SHP77 treated with DMSO at 0.1 percent for 48 hours (cell line): ENCODE results near the gene C10orf143.
A peak's percentile ranks its signal among the peaks of the same experiment; 100 is the strongest.
"Not testable (repeated sequence)": the region's sequence is repeated elsewhere in the genome, so short reads cannot be mapped to it uniquely, and the experiment has no call there.

Experiments used
- DNase-seq: peaks from one replicate; lab custom pipeline; 2025; lab: John Stamatoyannopoulos, UW

The C10orf143 gene

DNA sequence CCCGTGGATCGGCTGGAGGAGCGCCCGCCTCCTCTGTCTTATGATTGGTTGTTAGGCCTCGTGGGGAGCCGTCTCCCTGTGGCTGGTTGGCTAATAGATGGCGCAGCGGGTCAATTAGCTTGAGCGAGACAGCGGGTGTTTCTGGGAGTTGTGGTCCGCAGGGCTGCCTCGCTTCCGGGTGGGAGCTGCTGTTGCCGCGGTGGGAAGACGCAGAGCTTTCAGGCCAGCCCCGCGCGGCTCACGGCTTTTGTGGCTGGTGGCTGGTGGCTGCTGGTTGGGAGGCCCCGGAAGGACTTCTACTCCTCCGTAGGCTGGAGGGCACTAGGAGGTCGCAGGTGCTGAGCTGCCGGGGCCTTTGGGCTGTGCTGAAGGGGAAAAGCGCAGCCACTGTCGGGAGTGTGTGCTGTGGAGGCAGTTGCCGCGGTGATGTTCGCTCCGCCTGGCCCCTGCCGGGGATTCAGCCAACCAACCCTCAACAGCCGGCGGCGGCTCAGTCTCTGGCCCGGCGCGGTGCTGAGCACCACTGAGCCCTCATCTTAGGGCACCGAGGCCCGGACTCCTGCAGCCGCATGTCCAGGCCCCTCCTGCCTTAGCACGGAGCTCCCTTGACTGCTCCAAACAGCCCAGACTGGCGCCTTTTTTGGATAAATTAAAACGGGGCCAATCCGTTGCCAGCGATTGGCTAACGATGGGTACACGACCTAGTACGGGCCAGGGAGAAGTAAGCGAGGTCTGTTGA lies 652 bp upstream of the C10orf143 start:
- DNase-seq = peak; percentile 93

- DNase-seq = peak; percentile 41
These were observed 809 bp downstream of the C10orf143 start for GRCh38 chr10:130109796-130110245.

- no peak for DNase-seq
These were observed 1.6 kb downstream of the C10orf143 start for GRCh38 chr10:130108934-130109604.

DNA sequence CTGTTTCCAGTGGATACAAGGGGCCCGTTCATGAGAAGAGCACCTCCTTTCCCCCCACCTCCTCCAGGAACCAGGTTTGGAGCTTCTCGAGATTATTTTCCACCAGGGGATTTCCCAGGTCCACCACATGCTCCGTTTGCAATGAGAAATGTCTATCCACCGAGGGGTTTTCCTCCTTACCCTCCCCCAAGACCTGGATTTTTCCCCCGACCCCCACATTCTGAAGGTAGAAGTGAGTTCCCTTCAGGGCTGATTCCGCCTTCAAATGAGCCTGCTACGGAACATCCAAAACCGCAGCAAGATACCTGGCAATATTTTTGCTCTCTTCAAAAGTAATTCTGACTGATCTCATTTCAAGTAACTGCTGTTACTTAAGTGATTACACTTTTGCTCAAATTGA lies 2.5 kb downstream of the C10orf143 start:
- DNase-seq = not testable (repeated sequence)

DNA sequence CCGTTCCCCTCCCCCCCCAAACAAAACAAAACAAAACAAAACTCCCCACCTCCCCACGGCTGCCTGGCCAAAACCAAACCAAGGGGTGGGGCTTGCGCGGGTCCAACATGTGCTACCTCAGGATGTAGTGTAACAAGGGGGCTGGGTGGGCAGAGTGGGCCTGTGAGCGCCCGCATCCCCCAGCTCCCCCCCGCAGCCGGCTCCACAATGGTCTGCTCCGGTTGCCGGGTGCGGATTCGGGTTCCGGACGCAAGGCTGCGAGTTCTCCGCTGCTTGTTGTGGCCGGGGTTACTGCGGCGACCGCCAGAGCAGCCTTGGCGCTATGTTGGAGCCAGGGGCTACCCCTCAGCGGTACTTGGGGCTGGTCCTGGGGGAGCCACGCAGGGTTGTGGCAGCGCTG lies 4.9 kb downstream of the C10orf143 start:
- no peak for DNase-seq

GRCh38 chr10:130099344-130099743 lies 11.3 kb downstream of the C10orf143 start:
- no peak for DNase-seq

- not testable (repeated sequence) for DNase-seq
These were observed 20.1 kb downstream of the C10orf143 start for GRCh38 chr10:130090565-130090964.

GRCh38 chr10:130080461-130080814 lies 30.2 kb downstream of the C10orf143 start:
- DNase-seq = no peak

DNA sequence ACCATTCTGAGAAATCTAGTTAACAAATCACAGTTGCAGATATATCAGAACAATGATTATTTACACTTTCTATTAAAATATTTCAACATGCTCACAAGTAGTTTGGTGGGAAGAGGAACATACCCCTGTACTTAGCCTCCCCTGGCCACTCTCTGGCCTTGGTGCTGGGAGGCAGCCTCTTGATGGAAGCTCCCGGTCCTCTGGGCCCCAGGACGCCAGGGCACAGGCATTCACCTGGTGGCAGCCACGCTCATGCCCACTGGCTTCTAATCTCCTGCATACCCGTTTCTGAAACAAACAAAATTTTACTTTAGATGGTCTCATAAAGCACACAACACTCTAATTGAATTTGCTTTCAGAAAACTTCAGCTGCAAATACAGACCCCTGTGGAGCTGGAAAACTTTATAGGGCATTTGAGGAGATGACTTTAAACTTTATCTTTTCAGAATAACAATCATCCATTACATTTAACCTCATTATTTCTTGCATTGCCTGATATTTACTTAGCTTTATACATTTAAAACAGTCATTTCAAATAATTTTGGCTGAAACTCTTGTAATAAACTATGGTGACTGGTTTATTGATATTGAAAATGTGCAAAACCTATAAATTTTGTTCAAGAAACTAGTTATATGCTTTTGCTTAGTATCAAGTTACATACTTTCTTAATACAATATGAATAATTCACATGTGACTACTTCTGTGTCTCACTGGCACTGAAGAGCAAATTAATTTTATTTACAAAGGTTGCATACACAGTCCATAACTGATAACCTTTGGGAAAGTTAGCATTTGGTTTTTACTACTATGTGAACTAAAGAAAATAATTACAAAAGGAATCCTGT lies 30.8 kb downstream of the C10orf143 start:
- no peak for DNase-seq

GRCh38 chr10:130078120-130078519 lies 32.5 kb downstream of the C10orf143 start:
- DNase-seq = no peak

DNA sequence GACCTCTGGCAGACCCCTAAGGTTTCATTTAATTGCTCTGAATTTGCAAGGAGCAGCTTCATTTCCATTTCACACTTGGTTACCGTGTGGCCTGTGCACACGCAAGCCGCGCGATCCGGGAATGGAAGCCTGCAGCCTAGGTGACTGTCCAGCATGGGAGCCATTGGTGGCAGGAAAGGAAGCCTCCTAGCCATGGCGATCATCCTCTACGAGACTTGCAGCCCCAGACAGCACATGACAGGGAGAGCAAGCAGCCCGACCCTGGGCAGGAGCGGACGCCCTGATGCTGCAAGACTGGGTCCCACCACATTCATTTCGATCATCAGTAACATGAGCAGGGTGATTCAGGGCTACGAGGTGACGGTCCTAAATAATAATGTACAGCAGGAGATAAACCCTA lies 33.9 kb downstream of the C10orf143 start:
- no peak for DNase-seq

DNA sequence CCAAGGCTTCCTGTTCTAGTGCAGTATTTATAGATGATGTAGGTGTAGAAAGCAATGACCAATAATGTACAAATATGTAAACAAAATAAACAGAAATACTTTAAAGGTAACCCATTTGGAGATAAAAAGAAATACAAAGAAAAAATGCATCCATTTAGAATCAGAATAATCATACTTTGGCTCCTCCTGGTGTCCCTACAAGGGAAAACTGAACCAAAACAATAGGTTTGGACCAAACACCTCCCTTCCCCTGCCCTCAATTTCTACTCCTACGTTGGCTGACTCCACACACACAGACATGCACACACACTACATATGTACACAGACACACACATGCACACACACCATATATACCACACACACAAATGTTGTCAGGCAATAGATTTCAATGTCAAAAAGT lies 36.0 kb downstream of the C10orf143 start:
- DNase-seq = no peak

DNA sequence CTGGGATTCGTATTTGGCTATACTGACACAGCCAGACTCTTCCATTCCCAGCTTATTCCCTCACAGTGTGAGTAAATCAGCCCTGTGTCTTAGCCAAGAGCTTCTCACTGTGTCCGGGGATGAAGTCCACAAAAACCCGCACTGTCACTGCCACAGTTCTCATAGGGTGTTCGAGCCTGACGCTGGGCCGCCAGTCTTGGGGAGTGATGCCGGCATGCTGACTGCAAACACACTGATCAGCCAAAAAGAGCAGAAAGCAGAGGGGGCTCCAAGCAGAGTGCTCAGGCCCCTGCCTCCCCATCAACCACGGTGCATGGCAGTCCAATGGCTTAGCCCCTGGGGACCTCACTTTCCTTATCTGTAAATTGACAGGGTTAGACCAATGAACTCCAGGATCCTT lies 36.7 kb downstream of the C10orf143 start:
- no peak for DNase-seq

DNA sequence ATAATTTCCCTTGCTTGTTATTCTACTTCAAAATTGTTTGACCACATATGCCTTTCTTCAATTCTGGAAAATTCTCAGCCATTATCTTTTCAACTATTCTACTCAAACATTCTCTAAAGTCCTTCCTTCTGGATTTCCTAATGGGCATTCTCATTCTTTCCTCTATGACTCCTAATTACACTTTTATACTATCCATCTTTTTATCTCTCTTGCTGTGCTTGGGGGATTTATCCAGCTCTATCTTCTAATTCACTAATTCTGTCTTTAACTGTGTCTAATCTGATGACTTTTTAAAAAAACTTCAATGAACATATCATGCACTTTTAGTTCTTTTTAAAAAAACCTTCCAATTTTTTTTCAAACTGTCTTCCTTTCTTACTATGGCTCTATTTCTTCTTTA lies 38.4 kb downstream of the C10orf143 start:
- no peak for DNase-seq

DNA sequence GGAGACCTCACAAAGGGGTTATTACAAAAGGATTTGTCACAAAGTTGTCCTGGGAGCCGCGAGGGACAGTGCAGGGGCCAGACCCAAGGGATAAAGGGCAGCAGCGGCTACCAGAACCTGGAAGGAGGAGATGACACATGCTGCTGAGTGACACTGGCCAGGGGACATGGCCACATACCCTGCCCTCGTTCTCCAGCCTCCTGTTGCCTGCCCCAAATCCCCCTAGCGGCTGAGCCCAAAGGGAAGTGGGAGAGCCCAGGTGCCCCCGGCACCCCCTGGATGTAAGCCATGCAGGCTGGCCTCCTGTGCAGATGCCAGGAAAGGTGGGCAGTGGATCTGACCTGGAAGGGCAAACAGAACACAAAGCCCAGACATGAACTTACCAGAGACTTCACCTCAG lies 42.7 kb downstream of the C10orf143 start:
- no peak for DNase-seq

DNA sequence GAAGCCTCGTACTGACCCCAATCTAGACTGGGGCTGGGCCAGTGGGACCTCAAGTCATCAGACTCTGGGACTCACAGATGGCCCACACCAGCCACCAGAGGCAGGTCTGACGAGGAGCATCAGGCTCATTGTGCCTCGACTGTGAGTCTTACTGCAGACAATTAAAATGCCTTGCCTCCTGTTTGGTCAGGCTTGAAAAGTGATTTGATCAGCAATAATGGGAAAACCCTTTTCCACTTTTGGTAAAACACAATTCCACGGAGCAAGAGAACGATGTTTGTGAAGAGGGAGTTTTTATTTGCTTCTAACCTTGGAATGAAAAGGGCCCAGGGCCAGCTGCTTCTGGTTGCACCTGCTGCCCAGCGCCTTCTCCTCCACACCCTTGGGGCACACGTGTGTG lies 43.9 kb downstream of the C10orf143 start:
- no peak for DNase-seq

DNA sequence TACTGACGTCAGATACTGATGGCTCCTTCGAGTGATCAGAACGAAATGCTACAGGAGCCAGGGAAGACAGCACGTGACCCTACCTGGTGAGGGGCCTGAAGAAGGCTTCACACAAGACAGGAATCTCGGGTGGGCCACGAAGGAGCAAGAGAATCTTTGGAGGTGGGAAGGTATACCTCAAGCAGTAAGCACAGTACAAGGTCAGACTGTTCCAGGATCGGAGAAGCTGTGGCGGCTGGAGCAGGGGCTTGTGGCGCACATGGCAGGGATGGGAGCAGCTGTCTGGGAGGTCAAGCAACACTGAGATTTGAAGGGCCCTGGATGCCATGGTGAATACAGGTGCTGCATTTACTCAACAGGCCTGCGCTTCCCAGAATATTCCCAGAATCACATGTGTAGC lies 45.4 kb downstream of the C10orf143 start:
- DNase-seq = peak; percentile 18

GRCh38 chr10:130064783-130065182 lies 45.8 kb downstream of the C10orf143 start:
- DNase-seq = no peak

- DNase-seq = no peak
These were observed 47.7 kb downstream of the C10orf143 start for GRCh38 chr10:130062976-130063375.

DNA sequence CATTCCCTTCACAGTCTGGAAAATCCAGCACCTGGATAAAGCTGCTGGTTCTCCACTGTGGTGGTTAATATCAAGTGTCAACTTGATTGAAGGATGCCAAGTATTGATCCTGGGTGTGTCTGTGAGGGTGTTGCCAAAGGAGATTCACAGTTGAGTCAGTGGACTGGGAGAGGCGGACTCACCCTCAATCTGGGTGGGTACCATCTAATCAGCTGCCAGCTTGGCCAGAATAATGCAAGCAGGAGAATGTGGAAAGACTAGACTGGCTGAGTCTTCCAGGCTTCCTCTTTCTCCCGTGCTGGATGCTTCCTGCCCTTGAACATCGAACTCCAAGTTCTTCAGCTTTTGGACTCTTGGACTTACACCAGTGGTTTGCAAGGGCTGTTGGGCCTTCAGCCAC lies 48.4 kb downstream of the C10orf143 start:
- no peak for DNase-seq

DNA sequence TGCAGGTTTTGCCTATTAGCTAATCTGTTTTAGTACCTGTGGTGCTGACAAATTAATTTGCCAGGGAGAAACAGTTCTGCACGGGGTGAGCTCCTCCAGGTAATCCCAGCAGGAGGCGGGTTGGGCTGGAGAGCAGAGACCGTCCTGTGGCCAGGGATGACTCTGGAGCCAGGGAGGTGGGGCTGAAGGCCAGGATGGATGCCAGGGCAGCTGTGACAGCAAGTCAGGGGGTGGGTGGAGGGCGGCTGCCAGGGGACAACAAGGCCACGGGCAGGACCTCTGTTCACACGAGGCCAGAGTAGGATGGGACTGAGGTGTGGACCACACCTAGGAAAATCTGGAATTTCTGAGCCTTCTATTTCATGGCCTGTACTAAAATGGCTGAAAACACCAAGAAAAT lies 48.9 kb downstream of the C10orf143 start:
- DNase-seq = no peak

GRCh38 chr10:130054021-130054420 lies 56.6 kb downstream of the C10orf143 start:
- DNase-seq = no peak

DNA sequence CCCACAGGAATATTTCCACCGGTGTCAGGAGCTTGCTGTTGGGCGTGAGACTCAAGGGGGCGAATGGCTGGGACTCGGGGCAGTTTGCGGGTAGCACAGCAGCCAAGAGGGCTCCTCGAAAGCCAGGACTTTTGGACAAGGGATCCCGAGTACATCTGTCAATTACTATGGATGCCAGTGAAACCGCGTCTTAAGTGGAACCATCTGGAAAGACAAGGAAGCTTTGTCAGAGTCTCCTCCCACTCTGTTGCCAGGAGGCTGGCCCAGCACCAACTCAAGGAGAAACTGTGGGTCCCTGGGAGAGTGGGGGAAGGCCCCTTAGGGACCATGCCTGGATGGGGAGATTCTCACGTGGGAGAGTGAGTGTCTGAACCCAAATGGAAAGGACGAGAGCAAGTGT lies 57.1 kb downstream of the C10orf143 start:
- no peak for DNase-seq
